KMS-11 (cell line): Measurements from ENCODE around the gene CFAP53.
"Not testable (repeated sequence)": the region's sequence is repeated elsewhere in the genome, so short reads cannot be mapped to it uniquely, and the experiment has no call there.

Experiments
- H2AFZ ChIP-seq: fragments of 200-600 bp; sonication (generic); 2 replicates; pipeline ENCODE4 v1.6.1; 2016; ENCODE audit warnings: antibody characterized with exemption, mixed run types, low read depth
- H3K27ac ChIP-seq: fragments of 200-600 bp; sonication (generic); 2 replicates; pipeline ENCODE4 v1.6.1; 2016; ENCODE audit warnings: mild to moderate bottlenecking, mixed run types
- H3K27me3 ChIP-seq: fragments of 200-600 bp; sonication (generic); 2 replicates; pipeline ENCODE4 v1.6.1; 2017; ENCODE audit warnings: mild to moderate bottlenecking, low read depth, mixed run types, moderate library complexity; ENCODE audit not compliant: insufficient read depth
- H3K36me3 ChIP-seq: fragments of 200-600 bp; sonication (generic); 2 replicates; pipeline ENCODE4 v1.6.1; 2017; ENCODE audit warnings: mild to moderate bottlenecking, mixed run types; ENCODE audit not compliant: insufficient read depth
- H3K4me1 ChIP-seq: fragments of 200-600 bp; sonication (generic); 2 replicates; pipeline ENCODE4 v1.6.1; 2016; ENCODE audit warnings: mild to moderate bottlenecking, low read depth, mixed run types; ENCODE audit not compliant: poor library complexity, severe bottlenecking
- H3K4me2 ChIP-seq: fragments of 200-600 bp; sonication (generic); 2 replicates; pipeline ENCODE4 v1.7.0; 2016; ENCODE audit warnings: mild to moderate bottlenecking, mixed run types
- H3K4me3 ChIP-seq: fragments of 200-600 bp; sonication (generic); IDR thresholded peaks from 2 replicates; pipeline ENCODE4 v1.6.1; 2017; ENCODE audit warnings: low read depth, low read length, mixed read lengths; ENCODE audit not compliant: insufficient read depth
- H3K79me2 ChIP-seq: fragments of 200-600 bp; sonication (generic); 2 replicates; pipeline ENCODE4 v1.6.1; 2016; ENCODE audit warnings: low read depth, mixed run types; ENCODE audit not compliant: insufficient read depth
- H3K9ac ChIP-seq: fragments of 200-600 bp; sonication (generic); 2 replicates; pipeline ENCODE4 v1.6.1; 2016; ENCODE audit warnings: mild to moderate bottlenecking, mixed run types
- H4K20me1 ChIP-seq: fragments of 200-600 bp; sonication (generic); 2 replicates; pipeline ENCODE4 v1.6.1; 2016; ENCODE audit warnings: mild to moderate bottlenecking, mixed run types; ENCODE audit not compliant: insufficient read depth
- CTCF ChIP-seq: fragments of 200-600 bp; sonication (generic); conservative IDR thresholded peaks from 2 replicates; pipeline ENCODE4 v1.6.1; 2017; ENCODE audit warnings: low read depth, mild to moderate bottlenecking, antibody characterized with exemption, low read length, moderate library complexity, mixed read lengths

CFAP53 gene

GRCh38 chr18:50240080-50240563 lies 26.2 kb downstream of the CFAP53 start:
- Histone ChIP-seq H3K79me2 (no peaks in the 10 kb centered on the region), H3K9ac (no peak overlapping the region), H2AFZ (no peak overlapping the region), H3K36me3 (no peaks in the 10 kb centered on the region), H3K4me1 (no peaks in the 10 kb centered on the region), H4K20me1 (no peaks in the 10 kb centered on the region), H3K27me3 (no peaks in the 10 kb centered on the region), H3K27ac (no peak overlapping the region), H3K4me3 (no peak overlapping the region), H3K4me2 (no peak overlapping the region)
- TF ChIP-seq CTCF, result no peak

GRCh38 chr18:50232419-50232818 lies 33.9 kb downstream of the CFAP53 start:
- Histone ChIP-seq H2AFZ (no peak overlapping the region), H3K4me2 (no peak overlapping the region), H3K79me2 (no peaks in the 10 kb centered on the region), H3K36me3 (no peaks in the 10 kb centered on the region), H3K27ac (no peak overlapping the region), H3K27me3 (no peaks in the 10 kb centered on the region), H4K20me1 (no peaks in the 10 kb centered on the region), H3K4me1 (no peaks in the 10 kb centered on the region), H3K9ac (no peak overlapping the region), H3K4me3 (no peak overlapping the region)
- TF ChIP-seq CTCF, result no peak

GRCh38 chr18:50231621-50232020 lies 34.7 kb downstream of the CFAP53 start:
- Histone ChIP-seq H2AFZ (no peak overlapping the region), H3K36me3 (no peaks in the 10 kb centered on the region), H4K20me1 (no peaks in the 10 kb centered on the region), H3K79me2 (no peaks in the 10 kb centered on the region), H3K4me1 (no peaks in the 10 kb centered on the region), H3K27me3 (no peaks in the 10 kb centered on the region), H3K4me2 (no peak overlapping the region), H3K9ac (no peak overlapping the region), H3K27ac (no peak overlapping the region), H3K4me3 (no peak overlapping the region)
- no peak for TF ChIP-seq CTCF

GRCh38 chr18:50220249-50220648 lies 46.0 kb downstream of the CFAP53 start:
- H3K27ac ChIP-seq, H3K4me1 ChIP-seq, H3K27me3 ChIP-seq, H3K4me3 ChIP-seq, H3K36me3 ChIP-seq, H2AFZ ChIP-seq, H4K20me1 ChIP-seq, H3K79me2 ChIP-seq, H3K9ac ChIP-seq, H3K4me2 ChIP-seq: not testable (repeated sequence)

- Histone ChIP-seq H4K20me1 (no peaks in the 10 kb centered on the region), H3K27ac (no peak overlapping the region), H2AFZ (no peak overlapping the region), H3K36me3 (no peaks in the 10 kb centered on the region), H3K4me1 (no peaks in the 10 kb centered on the region), H3K4me3 (no peak overlapping the region), H3K9ac (no peak overlapping the region), H3K79me2 (no peaks in the 10 kb centered on the region), H3K27me3 (no peaks in the 10 kb centered on the region), H3K4me2 (no peak overlapping the region)
- TF ChIP-seq CTCF, result peak; percentile 48
These were observed 47.7 kb downstream of the CFAP53 start for GRCh38 chr18:50218432-50219197.
